Uterus (tissue), 4 donors: ENCODE measurements around the gene AKR1E2. TPM values are rescaled to one million over a fixed set of nuclear protein-coding genes. Genes with fewer than 3 reads are reported as not detected.

Experiments
- DNase-seq, 2 donors: peaks; one replicate each; pipeline ENCODE4 v3.0.0-alpha.2; 2019 to 2020
- H3K27ac ChIP-seq, 2 donors: fragments of 200-600 bp; sonication (generic); 1 replicate in 1 of 2; 2 replicates in 1 of 2; pipeline ENCODE4 v1.5.1; 2016 to 2018
- H3K27me3 ChIP-seq, 2 donors: fragments of 200-600 bp; sonication (generic); one replicate each; pipeline ENCODE4 v1.5.1; 2018 to 2019; ENCODE audit warnings: control low read depth in 1 of 2
- H3K36me3 ChIP-seq, 2 donors: fragments of 200-600 bp; sonication (generic); one replicate each; pipeline ENCODE4 v1.5.1; 2019; ENCODE audit warnings: control low read depth in 1 of 2
- H3K4me1 ChIP-seq, 2 donors: fragments of 200-600 bp; sonication (generic); one replicate each; pipeline ENCODE4 v1.5.1; 2018 to 2019; ENCODE audit warnings: control low read depth in 1 of 2
- H3K4me3 ChIP-seq, 2 donors: fragments of 200-600 bp; sonication (generic); 1 replicate in 1 of 2; 2 replicates in 1 of 2; pipeline ENCODE4 v1.5.1; 2018 to 2019; ENCODE audit warnings: mild to moderate bottlenecking in 1 of 2
- H3K9me3 ChIP-seq, 2 donors: fragments of 200-600 bp; sonication (generic); one replicate each; pipeline ENCODE4 v1.5.1; 2019; ENCODE audit warnings: control low read depth in 1 of 2
- CTCF ChIP-seq, 4 experiments: fragments of 200-600 bp in 2 of 4; fragments of 450-650 bp in 2 of 4; sonication (generic) in 2 of 4; IDR thresholded peaks; one replicate each; pipeline ENCODE4 v1.5.1; 2016 to 2019; ENCODE audit warnings: antibody characterized with exemption in 4 of 4, mild to moderate bottlenecking in 2 of 4, moderate library complexity in 1 of 4
- POLR2A ChIP-seq, 2 donors: fragments of 450-650 bp; IDR thresholded peaks; one replicate each; pipeline ENCODE4 v1.6.1; 2016; ENCODE audit warnings: antibody characterized with exemption in 2 of 2, mild to moderate bottlenecking in 1 of 2, moderate library complexity in 1 of 2
- intact Hi-C: fragments of 100-400 bp; cut with DNase I; formaldehyde crosslinking; loops from one replicate; pipeline ENCODE4 v1.15.1; 2023; ENCODE audit warnings: low total_unique reads
- total RNA-seq, 4 donors: library from RNA; depleted of rRNA in 3 of 4; stranded (reverse); fragments of >200 nt in 3 of 4; gene quantifications; one replicate each; pipeline versions ENCODE4 v1.1.0 to v1.2.4, GENCODE V29; 2014 to 2023
- donor health status: DM: yes; HTN: yes; CAD: no.

AKR1E2 gene
- total RNA-seq, 4 donors from 2014 or later: 1.8 to 31.3 (median 16.1) TPM

GRCh38 chr10:4845766-4846165, 19.8 kb downstream of the AKR1E2 start:
- TF ChIP-seq CTCF (IDR thresholded peaks at IDR 0.05) (no peak), POLR2A (IDR thresholded peaks at IDR 0.05) (no peak)
- Histone ChIP-seq H3K36me3 (no peaks in the 10 kb centered on the region), H3K9me3 (no peaks in the 10 kb centered on the region), H3K27ac (no peak overlapping the region), H3K4me1 (no peaks in the 10 kb centered on the region), H3K4me3 (no peak overlapping the region), H3K27me3 (no peaks in the 10 kb centered on the region)
- intact Hi-C loops: loop anchor here (10.0 kb wide), 1 partner anchor 589 kb away; no protein-coding TSS in a partner anchor
- no peak for DNase-seq

GRCh38 chr10:4846775-4847174, 20.8 kb downstream of the AKR1E2 start:
- TF ChIP-seq CTCF (IDR thresholded peaks at IDR 0.05): no peak
- TF ChIP-seq POLR2A (IDR thresholded peaks at IDR 0.05): no peak
- Histone ChIP-seq H3K4me1 (no peaks in the 10 kb centered on the region), H3K9me3 (no peaks in the 10 kb centered on the region), H3K27me3 (no peaks in the 10 kb centered on the region), H3K36me3 (no peaks in the 10 kb centered on the region), H3K27ac (no peak overlapping the region), H3K4me3 (no peak overlapping the region)
- intact Hi-C loops: loop anchor here (10.0 kb wide), 1 partner anchor 588 kb away; no protein-coding TSS in a partner anchor
- DNase-seq: no peak

GRCh38 chr10:4847561-4848355, 21.8 kb downstream of the AKR1E2 start:
- intact Hi-C loops: loop anchor here (10.0 kb wide), 1 partner anchor 587 kb away; no protein-coding TSS in a partner anchor

GRCh38 chr10:4848356-4849041, 22.5 kb downstream of the AKR1E2 start:
- no peaks in the 10 kb centered on the region for H3K4me1 ChIP-seq
- no peak for DNase-seq
- H3K9me3 ChIP-seq: no peaks in the 10 kb centered on the region
- H3K27ac ChIP-seq: no peak overlapping the region
- TF ChIP-seq CTCF (IDR thresholded peaks at IDR 0.05) (no peak), POLR2A (IDR thresholded peaks at IDR 0.05) (no peak)
- intact Hi-C loops: loop anchor here (10.0 kb wide), 1 partner anchor 586 kb away; no protein-coding TSS in a partner anchor
- no peaks in the 10 kb centered on the region for H3K36me3 ChIP-seq
- no peaks in the 10 kb centered on the region for H3K27me3 ChIP-seq
- H3K4me3 ChIP-seq: no peak overlapping the region

More at GRCh38 chr10:4847561-4848355, 21.8 kb downstream of the AKR1E2 start:
- no peak for TF ChIP-seq POLR2A (IDR thresholded peaks at IDR 0.05)
- no peak for TF ChIP-seq CTCF (IDR thresholded peaks at IDR 0.05)
- Histone ChIP-seq H3K27me3 (no peaks in the 10 kb centered on the region), H3K36me3 (no peaks in the 10 kb centered on the region), H3K9me3 (no peaks in the 10 kb centered on the region), H3K4me3 (no peak overlapping the region), H3K4me1 (no peaks in the 10 kb centered on the region), H3K27ac (no peak overlapping the region)
- no peak for DNase-seq

- H3K9me3 ChIP-seq: no peaks in the 10 kb centered on the region
- H3K36me3 ChIP-seq: no peaks in the 10 kb centered on the region
- no peak for DNase-seq
- H3K4me1 ChIP-seq: no peaks in the 10 kb centered on the region
- no peaks in the 10 kb centered on the region for H3K27me3 ChIP-seq
- intact Hi-C loops: loop anchor here (10.0 kb wide), 1 partner anchor 586 kb away; no protein-coding TSS in a partner anchor
- no peak for TF ChIP-seq CTCF (IDR thresholded peaks at IDR 0.05)
- TF ChIP-seq POLR2A (IDR thresholded peaks at IDR 0.05): no peak
- no peak overlapping the region for H3K27ac ChIP-seq
- no peak overlapping the region for H3K4me3 ChIP-seq
Measured at GRCh38 chr10:4849042-4849402, 23.0 kb downstream of the AKR1E2 start.
